AG10803 (cell line): ENCODE measurements around the gene LRRC61.

Experiments used
- DNase-seq: peaks from one replicate; pipeline ENCODE4 v3.0.0; 2010; ENCODE audit warnings: low read depth
- H3K4me3 ChIP-seq: 2 replicates; pipeline ENCODE4 v1.5.1; 2011; ENCODE audit warnings: mild to moderate bottlenecking, low read length, control low read depth
- TF ChIP-seq, protein P1 (sequence below): conservative IDR thresholded peaks from 2 replicates; pipeline ENCODE4 v1.5.1; 2011; ENCODE audit warnings: mild to moderate bottlenecking, low read length, control low read depth, inconsistent platforms

Gene LRRC61

GRCh38 chr7:150359622-150360362, 36.6 kb downstream of the LRRC61 start:
- no peak for DNase-seq
- no peak overlapping the region for H3K4me3 ChIP-seq
- TF ChIP-seq, protein P1, sequence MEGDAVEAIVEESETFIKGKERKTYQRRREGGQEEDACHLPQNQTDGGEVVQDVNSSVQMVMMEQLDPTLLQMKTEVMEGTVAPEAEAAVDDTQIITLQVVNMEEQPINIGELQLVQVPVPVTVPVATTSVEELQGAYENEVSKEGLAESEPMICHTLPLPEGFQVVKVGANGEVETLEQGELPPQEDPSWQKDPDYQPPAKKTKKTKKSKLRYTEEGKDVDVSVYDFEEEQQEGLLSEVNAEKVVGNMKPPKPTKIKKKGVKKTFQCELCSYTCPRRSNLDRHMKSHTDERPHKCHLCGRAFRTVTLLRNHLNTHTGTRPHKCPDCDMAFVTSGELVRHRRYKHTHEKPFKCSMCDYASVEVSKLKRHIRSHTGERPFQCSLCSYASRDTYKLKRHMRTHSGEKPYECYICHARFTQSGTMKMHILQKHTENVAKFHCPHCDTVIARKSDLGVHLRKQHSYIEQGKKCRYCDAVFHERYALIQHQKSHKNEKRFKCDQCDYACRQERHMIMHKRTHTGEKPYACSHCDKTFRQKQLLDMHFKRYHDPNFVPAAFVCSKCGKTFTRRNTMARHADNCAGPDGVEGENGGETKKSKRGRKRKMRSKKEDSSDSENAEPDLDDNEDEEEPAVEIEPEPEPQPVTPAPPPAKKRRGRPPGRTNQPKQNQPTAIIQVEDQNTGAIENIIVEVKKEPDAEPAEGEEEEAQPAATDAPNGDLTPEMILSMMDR, result no peak

GRCh38 chr7:150360363-150361058, 37.4 kb downstream of the LRRC61 start:
- H3K4me3 ChIP-seq, result no peak overlapping the region
- DNase-seq, result no peak
- TF ChIP-seq, protein P1, result no peak

DNA sequence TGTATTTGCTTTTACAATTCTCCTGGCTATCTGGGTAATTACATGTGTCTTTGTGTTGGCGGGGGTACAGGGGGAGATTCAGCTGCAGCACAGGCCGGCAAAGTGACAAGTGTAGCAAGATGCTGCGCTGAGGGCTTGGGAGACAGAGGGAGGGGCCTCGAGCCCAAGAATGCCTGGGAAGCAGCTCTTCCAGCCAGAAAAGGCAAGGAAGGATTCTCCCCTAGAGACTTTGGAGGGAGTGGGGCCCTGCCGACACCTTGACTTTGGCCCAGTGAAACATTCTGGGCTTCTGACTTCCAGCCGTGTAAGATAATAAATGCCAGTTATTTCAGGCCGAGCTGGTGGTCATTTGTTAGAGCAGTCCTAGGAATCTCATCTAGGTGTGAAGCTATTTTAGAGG, 38.2 kb downstream of the LRRC61 start:
- H3K4me3 ChIP-seq, result no peak overlapping the region
- no peak for DNase-seq
- TF ChIP-seq, protein P1, result no peak

- no peak for DNase-seq
- TF ChIP-seq, protein P1, result no peak
- H3K4me3 ChIP-seq, result no peak overlapping the region
These were observed 38.9 kb downstream of the LRRC61 start for GRCh38 chr7:150361807-150362621.

GRCh38 chr7:150363370-150363769, 40.2 kb downstream of the LRRC61 start:
- DNase-seq, result no peak
- H3K4me3 ChIP-seq, result no peak overlapping the region
- TF ChIP-seq, protein P1, result no peak

- no peak overlapping the region for H3K4me3 ChIP-seq
- DNase-seq, result no peak
- TF ChIP-seq, protein P1, result no peak
These were observed 40.7 kb downstream of the LRRC61 start for GRCh38 chr7:150363872-150364271.
